GM18868 (cell line): Measurements from ENCODE around the gene MGAT4A.
A peak's percentile ranks its signal among the peaks of the same experiment; 100 is the strongest.

Source experiments
- ATAC-seq: cut with Tn5 transposase; IDR thresholded peaks from one replicate; pipeline ENCODE4 v1.9.1; 2021; ENCODE audit warnings: mild to moderate bottlenecking, moderate library complexity; ENCODE audit not compliant: unreplicated experiment

MGAT4A gene

DNA sequence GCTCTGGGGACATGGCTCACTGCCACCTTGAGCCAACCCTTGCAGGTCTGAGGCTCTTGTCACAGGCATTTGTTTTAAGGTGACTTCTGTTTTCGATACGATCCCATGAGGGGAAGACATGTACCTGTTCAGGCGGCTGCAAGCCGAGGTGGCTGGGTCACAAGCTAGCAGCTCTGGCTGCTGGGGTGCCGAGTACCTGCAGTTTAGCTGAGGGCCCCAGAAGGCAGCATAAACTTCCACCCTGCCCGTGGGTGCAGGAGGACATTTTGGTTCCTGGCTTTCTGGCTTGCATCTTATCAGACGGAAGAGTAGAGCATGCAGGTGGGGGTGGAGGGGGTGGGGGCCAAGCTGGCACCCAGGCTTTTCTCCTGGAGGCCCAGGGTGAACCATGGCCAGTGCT, 151.0 kb downstream of the MGAT4A start:
- no peak for ATAC-seq

GRCh38 chr2:98578231-98578630, 152.7 kb downstream of the MGAT4A start:
- no peak for ATAC-seq

DNA sequence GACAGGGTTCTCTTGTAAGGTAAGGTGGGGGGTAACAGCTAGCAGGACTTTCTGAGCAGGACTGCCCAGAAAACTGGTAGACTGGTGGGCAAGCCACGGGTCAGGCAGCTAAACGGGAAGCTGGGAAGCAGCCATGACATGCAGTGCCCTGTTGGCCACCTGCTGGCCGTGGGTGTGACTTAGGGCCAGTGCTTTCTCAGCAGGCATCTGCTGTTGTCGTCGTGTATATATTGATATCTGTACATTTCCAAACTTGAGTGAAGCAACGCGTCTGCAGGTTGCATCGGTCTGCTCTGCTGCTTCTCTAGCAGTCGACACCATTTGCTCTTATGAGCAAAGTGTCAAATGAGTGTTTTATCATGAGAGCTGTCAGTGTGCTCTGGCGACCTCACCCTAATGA, 153.6 kb downstream of the MGAT4A start:
- ATAC-seq: no peak

DNA sequence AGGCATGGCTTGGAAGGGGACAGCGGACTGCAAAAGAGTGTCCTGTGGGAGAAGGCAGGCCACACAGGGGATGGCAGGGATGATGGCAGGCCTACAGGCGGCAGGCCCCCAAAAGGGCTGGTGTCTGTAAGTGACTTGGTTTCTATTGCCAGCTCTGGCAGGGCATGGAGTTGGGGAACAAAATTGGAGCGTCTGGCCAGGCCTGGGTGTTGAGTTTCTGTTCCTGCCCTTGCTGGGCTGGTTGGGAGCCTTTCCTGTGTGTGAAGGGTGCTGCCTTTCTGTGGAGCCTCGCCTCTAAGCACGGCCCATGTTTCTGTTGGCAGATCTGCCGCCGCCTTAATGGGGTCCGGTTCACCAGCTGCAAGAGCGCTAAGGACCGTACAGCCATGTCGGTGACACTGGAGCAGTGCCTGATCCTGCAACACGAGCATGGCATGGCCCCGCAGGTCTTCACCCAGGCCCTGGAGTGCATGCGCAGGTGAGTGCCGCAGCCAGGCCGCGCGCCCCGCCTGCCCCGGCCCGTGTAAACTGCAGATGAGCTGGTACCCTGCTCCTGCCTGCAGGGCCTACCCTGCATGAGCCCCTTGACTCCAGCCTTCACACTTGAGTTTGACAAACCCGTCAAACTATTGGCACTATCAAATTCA, 154.1 kb downstream of the MGAT4A start:
- ATAC-seq: no peak

DNA sequence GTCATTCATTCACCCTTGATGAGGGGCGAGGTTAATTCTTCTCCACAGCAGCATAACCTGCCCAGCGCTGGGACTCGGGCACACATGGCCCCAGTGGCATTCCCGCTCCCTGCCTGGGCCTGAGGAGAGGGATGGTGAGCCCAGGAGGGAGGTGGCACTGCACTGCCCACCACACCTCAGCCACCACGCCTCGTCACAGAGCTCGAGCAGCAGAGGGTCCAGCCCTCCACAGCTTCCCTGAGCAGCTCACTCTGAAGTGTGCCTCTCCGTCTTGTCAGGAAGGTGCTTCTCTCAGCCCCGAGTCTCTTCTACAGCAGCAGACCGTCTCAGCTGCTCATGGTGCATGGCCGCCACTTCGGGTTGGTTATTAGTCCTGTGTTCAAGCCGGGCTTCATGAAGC, 157.5 kb downstream of the MGAT4A start:
- ATAC-seq: no peak

DNA sequence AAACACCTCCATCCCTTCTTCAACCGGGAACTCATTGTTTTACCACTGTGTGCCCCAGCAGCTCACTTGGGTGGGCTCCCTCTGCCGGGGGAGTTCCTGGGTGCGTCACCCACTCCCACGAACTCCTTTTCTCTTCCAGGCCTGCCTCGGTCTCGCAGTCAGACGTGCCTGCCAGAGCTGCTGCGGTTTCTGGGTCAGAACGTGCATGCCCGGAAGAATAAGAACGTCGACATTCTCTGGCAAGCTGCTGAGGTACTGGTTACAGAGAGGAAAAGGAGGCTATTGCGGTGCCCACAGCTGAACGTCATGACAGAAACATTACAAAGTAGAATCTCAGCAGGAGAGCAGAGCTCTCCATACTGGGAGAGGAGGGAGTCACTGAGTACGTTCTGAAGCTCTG, 158.3 kb downstream of the MGAT4A start:
- ATAC-seq: no peak

GRCh38 chr2:98572211-98572610, 158.7 kb downstream of the MGAT4A start:
- no peak for ATAC-seq

DNA sequence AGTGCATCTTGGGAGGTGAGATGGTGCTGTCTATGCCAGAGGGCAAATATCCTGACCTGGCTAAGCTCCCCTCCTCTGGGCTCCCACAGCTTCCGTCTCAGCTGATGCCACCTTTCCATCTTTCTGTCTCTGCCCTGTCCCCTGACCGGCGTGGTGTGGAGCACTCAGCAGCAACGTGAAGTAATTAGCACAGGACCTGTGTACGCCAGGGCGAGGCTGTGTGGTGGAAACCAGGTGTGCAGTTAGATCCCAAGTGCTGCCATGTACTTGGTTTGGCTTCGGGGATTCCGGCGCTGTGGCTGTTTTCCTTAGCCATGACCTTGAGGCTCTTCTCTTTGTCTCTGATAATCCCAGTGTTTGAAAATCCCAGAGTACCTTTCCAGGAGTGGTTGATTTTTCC, 159.1 kb downstream of the MGAT4A start:
- ATAC-seq: no peak

DNA sequence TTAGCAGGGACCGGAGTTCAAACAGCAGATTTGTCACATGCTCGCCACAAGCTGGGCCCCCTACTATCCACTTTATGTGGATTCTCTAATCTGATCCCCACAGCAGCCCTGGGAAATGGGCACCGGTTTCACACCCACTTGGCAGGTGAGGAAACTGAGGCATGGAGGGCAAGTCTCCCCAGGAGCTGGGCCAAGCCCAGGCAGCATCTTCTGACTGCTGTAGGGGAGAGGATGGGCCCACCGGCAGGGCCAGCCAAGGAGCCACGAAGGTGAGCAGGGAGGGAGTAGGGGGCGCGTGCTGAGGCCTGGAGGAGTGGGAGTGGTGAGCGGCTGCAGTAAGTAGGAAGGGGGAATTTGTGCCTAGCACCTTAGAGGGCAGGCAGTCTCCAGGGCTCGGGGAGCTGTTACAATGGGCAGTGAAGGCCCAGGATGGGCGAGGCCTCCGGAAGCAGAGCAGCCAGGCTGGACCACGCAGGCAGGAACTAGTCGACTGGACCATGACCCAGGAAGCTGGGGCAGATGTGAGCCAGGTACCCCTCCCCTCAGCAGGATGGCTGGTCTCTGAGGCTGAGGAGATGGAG, 159.7 kb downstream of the MGAT4A start:
- ATAC-seq: no peak

GRCh38 chr2:98570356-98570755, 160.6 kb downstream of the MGAT4A start:
- ATAC-seq: no peak

GRCh38 chr2:98569915-98570314, 161.0 kb downstream of the MGAT4A start:
- no peak for ATAC-seq

GRCh38 chr2:98569197-98569793, 161.6 kb downstream of the MGAT4A start:
- ATAC-seq: peak; percentile 59
